GM12872 (cell line): ENCODE results near the gene OR2S2.

ENCODE experiments used
- CTCF ChIP-seq: IDR thresholded peaks from 3 replicates; pipeline ENCODE4 v1.5.1; 2011; ENCODE audit warnings: low read depth, mild to moderate bottlenecking, low read length, moderate library complexity; ENCODE audit not compliant: insufficient read depth

OR2S2 gene

GRCh38 chr9:35935755-35936509 lies 22.0 kb downstream of the OR2S2 start:
- TF ChIP-seq CTCF, result no peak

GRCh38 chr9:35935261-35935660 lies 22.7 kb downstream of the OR2S2 start:
- no peak for TF ChIP-seq CTCF

- no peak for TF ChIP-seq CTCF
These were observed 24.3 kb downstream of the OR2S2 start for GRCh38 chr9:35933550-35934067.

- no peak for TF ChIP-seq CTCF
These were observed 25.2 kb downstream of the OR2S2 start for GRCh38 chr9:35932735-35933134.

GRCh38 chr9:35930989-35931388 lies 27.0 kb downstream of the OR2S2 start:
- no peak for TF ChIP-seq CTCF

- TF ChIP-seq CTCF, result no peak
These were observed 27.4 kb downstream of the OR2S2 start for GRCh38 chr9:35930521-35930920.

GRCh38 chr9:35929453-35929718 lies 28.6 kb downstream of the OR2S2 start:
- no peak for TF ChIP-seq CTCF
